ENCODE data around the gene TMEM143.

TMEM143 gene

GRCh38 chr19:48398375-48399235 lies 34.9 kb upstream of the TMEM143 start:
- TF ChIP-seq SUZ12 (IDR thresholded peaks at IDR 0.05; ENCODE audit: extremely low read depth, insufficient read depth, insufficient read length) (no peak), YY1 (IDR thresholded peaks at IDR 0.05; ENCODE audit: insufficient read depth, insufficient read length) (no peak), ZNF274 (IDR thresholded peaks at IDR 0.05; ENCODE audit: low read depth, low read length) (no peak)
- H3K9me3 ChIP-seq (ENCODE audit: insufficient read depth, low read length): no peaks in the 10 kb centered on the region
- peak overlapping the region; percentile 64 for H3K4me3 ChIP-seq (ENCODE audit: insufficient read length, low read depth)
- DNase-seq (ENCODE audit: low read depth, low spot score): peak; percentile 86
- H3K36me3 ChIP-seq (ENCODE audit: insufficient read depth, insufficient read length, low read length): no peaks in the 10 kb centered on the region
- H3K9ac ChIP-seq (ENCODE audit: insufficient read length, low read depth): peak overlapping the region; percentile 86
- peaks cover 44% of the 10 kb centered on the region for H3K27me3 ChIP-seq (ENCODE audit: insufficient read depth, insufficient read length)
- H3K4me1 ChIP-seq (ENCODE audit: insufficient read depth, insufficient read length): peaks cover 19% of the 10 kb centered on the region

- no peak for DNase-seq (ENCODE audit: low read depth, low spot score)
- Histone ChIP-seq H3K9me3 (ENCODE audit: insufficient read depth, low read length) (no peaks in the 10 kb centered on the region), H3K4me3 (ENCODE audit: insufficient read length, low read depth) (peak overlapping the region; percentile 64), H3K27me3 (ENCODE audit: insufficient read depth, insufficient read length) (peaks cover 50% of the 10 kb centered on the region), H3K36me3 (ENCODE audit: insufficient read depth, insufficient read length, low read length) (no peaks in the 10 kb centered on the region), H3K4me1 (ENCODE audit: insufficient read depth, insufficient read length) (peaks cover 19% of the 10 kb centered on the region), H3K9ac (ENCODE audit: insufficient read length, low read depth) (peak overlapping the region; percentile 86)
- no peak for TF ChIP-seq ZNF274 (IDR thresholded peaks at IDR 0.05; ENCODE audit: low read depth, low read length)
- no peak for TF ChIP-seq SUZ12 (IDR thresholded peaks at IDR 0.05; ENCODE audit: extremely low read depth, insufficient read depth, insufficient read length)
- TF ChIP-seq YY1 (IDR thresholded peaks at IDR 0.05; ENCODE audit: insufficient read depth, insufficient read length): no peak
Observed at GRCh38 chr19:48398102-48398374, 34.3 kb upstream of the TMEM143 start.

GRCh38 chr19:48397263-48398101 lies 33.7 kb upstream of the TMEM143 start:
- Histone ChIP-seq H3K4me3 (ENCODE audit: insufficient read length, low read depth) (peak overlapping the region; percentile 64), H3K4me1 (ENCODE audit: insufficient read depth, insufficient read length) (peaks cover 22% of the 10 kb centered on the region)

GRCh38 chr19:48396824-48397176 lies 33.1 kb upstream of the TMEM143 start:
- Histone ChIP-seq H3K4me1 (ENCODE audit: insufficient read depth, insufficient read length) (peaks cover 22% of the 10 kb centered on the region), H3K27me3 (ENCODE audit: insufficient read depth, insufficient read length) (peaks cover 54% of the 10 kb centered on the region), H3K36me3 (ENCODE audit: insufficient read depth, insufficient read length, low read length) (no peaks in the 10 kb centered on the region), H3K9me3 (ENCODE audit: insufficient read depth, low read length) (no peaks in the 10 kb centered on the region), H3K9ac (ENCODE audit: insufficient read length, low read depth) (no peak overlapping the region), H3K4me3 (ENCODE audit: insufficient read length, low read depth) (no peak overlapping the region)
- DNase-seq (ENCODE audit: low read depth, low spot score): no peak
- TF ChIP-seq YY1 (IDR thresholded peaks at IDR 0.05; ENCODE audit: insufficient read depth, insufficient read length): no peak
- TF ChIP-seq ZNF274 (IDR thresholded peaks at IDR 0.05; ENCODE audit: low read depth, low read length): no peak
- no peak for TF ChIP-seq SUZ12 (IDR thresholded peaks at IDR 0.05; ENCODE audit: extremely low read depth, insufficient read depth, insufficient read length)

More at GRCh38 chr19:48397263-48398101, 33.7 kb upstream of the TMEM143 start:
- H3K9me3 ChIP-seq (ENCODE audit: insufficient read depth, low read length): no peaks in the 10 kb centered on the region
- H3K36me3 ChIP-seq (ENCODE audit: insufficient read depth, insufficient read length, low read length): no peaks in the 10 kb centered on the region
- H3K9ac ChIP-seq (ENCODE audit: insufficient read length, low read depth): peak overlapping the region; percentile 86
- TF ChIP-seq ZNF274 (IDR thresholded peaks at IDR 0.05; ENCODE audit: low read depth, low read length) (no peak), YY1 (IDR thresholded peaks at IDR 0.05; ENCODE audit: insufficient read depth, insufficient read length) (no peak), SUZ12 (IDR thresholded peaks at IDR 0.05; ENCODE audit: extremely low read depth, insufficient read depth, insufficient read length) (no peak)
- peaks cover 54% of the 10 kb centered on the region for H3K27me3 ChIP-seq (ENCODE audit: insufficient read depth, insufficient read length)
- no peak for DNase-seq (ENCODE audit: low read depth, low spot score)

DNA sequence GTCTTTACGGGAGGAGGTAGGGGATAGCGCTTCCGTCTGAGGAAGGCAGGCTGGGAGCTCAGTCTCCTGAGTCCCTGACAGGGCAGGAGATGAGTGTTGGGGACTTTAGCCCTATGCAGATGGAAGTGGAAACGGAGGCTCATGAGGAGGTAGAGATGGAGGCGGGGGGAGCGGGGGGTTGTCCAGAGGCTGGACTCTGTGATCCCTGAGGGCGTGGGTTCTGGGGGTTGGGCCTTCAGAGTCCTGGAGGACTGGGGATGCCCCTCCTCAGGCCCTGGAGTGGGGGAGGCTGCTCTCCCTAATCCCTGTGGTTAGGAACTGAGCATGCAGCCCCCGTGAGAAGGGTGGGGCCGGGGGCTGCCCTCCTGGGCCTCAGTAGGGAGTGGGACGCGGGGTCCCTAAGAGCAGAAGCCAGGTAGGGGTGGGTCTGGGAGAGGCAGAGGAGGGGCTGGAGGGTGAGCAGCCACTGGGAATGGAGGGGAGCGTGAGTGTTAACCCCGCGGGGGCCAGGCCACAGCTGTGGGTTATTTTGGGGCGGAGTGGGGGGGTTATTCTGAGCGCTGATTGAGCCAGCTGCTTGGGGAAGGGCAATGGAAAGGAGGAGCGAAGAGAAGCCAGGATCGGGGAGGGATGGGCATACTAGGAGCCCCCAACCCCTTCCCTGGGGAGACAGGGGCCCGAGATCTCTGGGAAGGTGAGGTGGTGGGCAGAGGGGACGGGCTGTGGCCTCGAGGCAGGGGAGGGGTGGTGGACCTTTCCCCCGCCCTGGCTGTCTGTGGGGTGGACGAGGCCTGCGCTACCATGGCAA lies 32.5 kb upstream of the TMEM143 start:
- Histone ChIP-seq H3K9ac (ENCODE audit: insufficient read length, low read depth) (no peak overlapping the region), H3K27me3 (ENCODE audit: insufficient read depth, insufficient read length) (peaks cover 54% of the 10 kb centered on the region), H3K9me3 (ENCODE audit: insufficient read depth, low read length) (no peaks in the 10 kb centered on the region), H3K36me3 (ENCODE audit: insufficient read depth, insufficient read length, low read length) (no peaks in the 10 kb centered on the region), H3K4me3 (ENCODE audit: insufficient read length, low read depth) (no peak overlapping the region), H3K4me1 (ENCODE audit: insufficient read depth, insufficient read length) (peaks cover 22% of the 10 kb centered on the region)
- no peak for DNase-seq (ENCODE audit: low read depth, low spot score)
- TF ChIP-seq SUZ12 (IDR thresholded peaks at IDR 0.05; ENCODE audit: extremely low read depth, insufficient read depth, insufficient read length): no peak
- no peak for TF ChIP-seq ZNF274 (IDR thresholded peaks at IDR 0.05; ENCODE audit: low read depth, low read length)
- TF ChIP-seq YY1 (IDR thresholded peaks at IDR 0.05; ENCODE audit: insufficient read depth, insufficient read length): no peak

GRCh38 chr19:48395499-48395898 lies 31.8 kb upstream of the TMEM143 start:
- Histone ChIP-seq H3K9ac (ENCODE audit: insufficient read length, low read depth) (no peak overlapping the region), H3K4me1 (ENCODE audit: insufficient read depth, insufficient read length) (peaks cover 22% of the 10 kb centered on the region), H3K4me3 (ENCODE audit: insufficient read length, low read depth) (no peak overlapping the region), H3K9me3 (ENCODE audit: insufficient read depth, low read length) (no peaks in the 10 kb centered on the region), H3K27me3 (ENCODE audit: insufficient read depth, insufficient read length) (peaks cover 54% of the 10 kb centered on the region), H3K36me3 (ENCODE audit: insufficient read depth, insufficient read length, low read length) (no peaks in the 10 kb centered on the region)
- DNase-seq (ENCODE audit: low read depth, low spot score): no peak
- TF ChIP-seq YY1 (IDR thresholded peaks at IDR 0.05; ENCODE audit: insufficient read depth, insufficient read length): no peak
- TF ChIP-seq ZNF274 (IDR thresholded peaks at IDR 0.05; ENCODE audit: low read depth, low read length): no peak
- no peak for TF ChIP-seq SUZ12 (IDR thresholded peaks at IDR 0.05; ENCODE audit: extremely low read depth, insufficient read depth, insufficient read length)

Data from NT2/D1 (cell line).